Measurements from ENCODE around the gene COQ10A.

Gene COQ10A

DNA sequence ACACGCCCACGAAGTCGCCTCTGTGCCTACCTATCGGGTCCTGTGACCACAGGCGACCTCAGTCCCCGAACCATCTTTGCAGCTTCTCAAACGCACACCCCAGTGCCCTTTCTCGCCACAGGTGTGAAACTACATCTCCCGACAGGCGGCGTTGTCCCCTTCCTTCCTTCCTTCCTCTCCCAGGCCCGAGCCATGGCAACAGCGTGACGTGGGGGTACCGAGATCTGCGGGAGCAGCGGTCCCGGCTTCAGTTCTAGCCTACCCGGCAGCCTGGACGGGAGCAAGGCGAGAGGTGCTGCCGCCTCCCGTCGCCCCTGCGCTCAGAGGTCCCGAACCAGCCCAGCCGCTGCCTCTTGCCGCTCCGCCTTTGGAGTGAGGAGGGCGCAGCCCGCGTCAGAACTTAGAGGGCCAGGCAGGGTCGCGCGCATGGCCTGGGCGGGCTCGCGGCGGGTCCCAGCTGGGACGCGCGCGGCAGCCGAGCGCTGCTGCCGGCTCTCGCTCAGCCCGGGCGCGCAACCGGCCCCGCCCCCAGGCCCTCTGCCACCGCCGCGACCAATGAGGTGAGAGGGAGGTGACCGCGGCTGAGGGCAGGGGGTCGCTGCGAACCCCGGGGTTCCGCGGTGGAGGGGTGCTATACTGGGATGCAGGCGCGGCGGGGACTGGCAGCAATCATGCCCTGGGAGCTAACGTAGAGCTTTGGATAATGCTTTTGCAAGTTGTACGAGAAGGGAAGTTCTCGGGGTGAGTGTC is at the start of gene COQ10A:
TSS of gene COQ10A (plus strand) at position 250 of the 750 bp plus-strand sequence. CDS start at position 427, 177 bp downstream.
- peak; percentile 72 for DNase-seq

DNA sequence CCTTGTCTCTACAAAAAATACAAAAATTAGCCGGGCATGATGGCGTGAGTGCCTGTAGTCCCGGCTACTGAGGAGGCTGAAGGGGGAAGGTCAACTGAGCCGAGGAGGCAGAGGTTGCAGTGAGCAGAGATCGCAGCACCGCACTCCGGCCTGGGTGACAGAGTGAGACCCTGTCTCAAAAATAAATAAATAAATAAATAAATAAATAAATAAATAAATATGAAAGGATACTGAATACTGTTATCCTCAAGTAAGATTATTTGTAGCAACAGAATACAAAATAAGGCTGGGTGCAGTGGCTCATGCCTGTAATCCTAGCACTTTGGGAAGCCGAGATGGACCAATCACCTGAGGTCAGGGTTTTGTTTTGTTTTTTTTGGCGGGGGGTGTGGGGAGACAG is 46.9 kb upstream of the COQ10A start:
- no peak for DNase-seq

DNA sequence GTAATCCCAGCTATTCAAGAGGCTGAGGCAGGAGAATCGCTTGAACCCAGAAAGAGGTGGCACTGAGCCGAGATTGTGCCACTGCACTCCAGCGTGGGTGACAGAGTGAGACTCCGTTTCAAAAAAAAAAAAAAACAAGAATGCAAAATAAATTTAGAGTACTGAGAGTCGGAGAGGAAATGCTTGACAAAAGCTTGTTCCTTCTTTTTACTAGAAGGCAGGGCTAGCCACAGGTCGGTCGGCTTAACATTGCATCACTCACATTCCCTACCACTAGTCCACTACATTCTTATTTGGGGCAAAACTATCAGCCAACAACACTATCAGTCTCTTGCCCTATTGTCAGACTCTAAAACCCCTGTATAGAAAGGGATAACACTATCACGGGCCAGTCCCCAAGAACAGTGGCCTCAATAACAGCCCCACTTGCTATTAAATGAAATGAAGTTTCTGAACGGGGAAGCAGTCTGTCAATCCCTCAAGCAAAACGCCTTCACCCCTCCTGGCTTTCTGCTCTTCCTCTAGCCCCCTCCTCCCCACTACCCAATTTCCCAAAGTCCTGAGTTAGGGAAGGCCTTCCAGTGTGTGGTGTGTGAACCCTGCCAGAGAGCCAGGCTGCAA is 46.0 kb upstream of the COQ10A start:
- no peak for DNase-seq

DNA sequence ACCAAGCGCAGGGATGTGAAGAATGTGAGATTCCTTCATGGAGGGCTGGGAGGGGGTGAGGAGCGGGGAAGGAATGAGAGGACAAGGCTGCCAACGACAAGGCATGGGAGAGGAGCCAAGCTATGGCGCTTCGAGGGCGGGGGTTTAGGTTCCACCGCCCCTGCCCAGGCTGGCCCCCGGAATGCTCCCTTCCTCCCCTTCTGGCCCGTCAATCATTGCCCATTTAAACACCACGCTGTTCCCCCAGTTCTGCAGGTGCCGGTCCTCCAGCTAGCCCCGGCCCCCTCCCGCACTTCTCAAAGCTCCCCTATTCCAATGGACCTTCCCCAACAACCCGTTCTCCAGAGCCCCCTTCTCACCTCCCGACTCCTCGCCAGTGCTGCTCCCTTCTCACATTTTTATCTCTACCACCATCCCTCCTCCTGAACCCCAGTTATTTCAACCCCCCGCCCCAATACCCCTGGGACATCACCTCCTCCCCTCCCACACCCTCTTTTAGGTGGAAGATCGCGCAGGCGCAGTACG is 45.4 kb upstream of the COQ10A start:
- DNase-seq: peak; percentile 12

DNA sequence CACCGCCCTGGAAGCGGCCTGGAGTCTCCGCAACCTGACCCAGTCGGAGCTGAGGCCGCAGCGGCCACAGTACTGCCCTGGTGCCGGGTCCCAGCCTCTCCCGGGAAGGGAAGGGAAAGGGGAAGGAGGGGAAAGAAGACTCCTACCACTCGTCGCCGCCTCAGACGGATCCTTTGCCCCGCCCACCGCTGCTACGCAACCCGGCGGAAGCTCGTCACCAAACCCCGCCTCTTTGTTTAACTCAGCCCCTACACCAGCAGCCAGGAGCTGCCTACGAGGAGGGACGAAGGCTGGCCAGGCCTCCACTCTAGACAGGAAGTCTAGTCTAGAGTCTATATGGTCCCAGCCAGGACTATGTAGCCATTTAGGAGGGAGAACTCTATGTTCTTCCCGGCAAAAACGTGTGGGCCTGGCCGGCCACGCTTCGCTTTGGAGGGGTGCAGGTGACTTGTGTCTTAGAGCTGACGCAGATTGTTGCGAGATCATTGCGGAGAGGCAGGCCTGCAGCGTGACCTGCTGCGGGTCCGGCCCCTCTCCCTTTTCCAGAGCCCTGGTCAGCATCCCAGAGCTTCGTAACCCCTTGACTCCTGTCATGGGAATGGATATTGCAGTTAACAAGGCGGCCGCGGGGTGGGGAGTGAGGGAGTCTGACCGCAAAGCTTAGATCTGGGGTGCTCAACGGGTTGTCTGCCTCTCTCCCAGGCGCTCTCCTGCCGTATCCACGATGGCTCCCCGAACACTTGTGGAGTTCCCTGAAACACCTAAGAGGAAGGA is 44.8 kb upstream of the COQ10A start, which contains the start of gene RNF41:
TSS of gene RNF41 (minus strand) at position 166 of the 774 bp plus-strand sequence. CDS start 7,875 bp downstream, outside the sequence.
- DNase-seq: peak; percentile 85

DNA sequence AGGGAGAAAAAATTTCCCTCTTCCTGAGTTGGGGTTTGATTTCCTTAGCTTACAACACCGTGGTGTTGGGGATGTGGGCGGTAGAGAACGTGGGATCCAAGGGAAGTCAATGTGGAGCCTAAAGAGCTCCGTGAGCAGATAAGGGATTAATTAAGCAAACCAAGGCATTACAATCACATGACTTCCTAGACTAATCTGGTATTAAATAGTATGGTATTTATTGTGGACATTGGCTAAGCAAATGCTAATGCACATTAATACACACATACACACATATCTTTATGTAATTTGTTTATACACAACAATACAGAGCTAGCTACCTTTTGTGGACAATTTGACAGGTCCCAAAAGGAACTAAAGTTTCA is 44.2 kb upstream of the COQ10A start:
- DNase-seq: no peak

DNA sequence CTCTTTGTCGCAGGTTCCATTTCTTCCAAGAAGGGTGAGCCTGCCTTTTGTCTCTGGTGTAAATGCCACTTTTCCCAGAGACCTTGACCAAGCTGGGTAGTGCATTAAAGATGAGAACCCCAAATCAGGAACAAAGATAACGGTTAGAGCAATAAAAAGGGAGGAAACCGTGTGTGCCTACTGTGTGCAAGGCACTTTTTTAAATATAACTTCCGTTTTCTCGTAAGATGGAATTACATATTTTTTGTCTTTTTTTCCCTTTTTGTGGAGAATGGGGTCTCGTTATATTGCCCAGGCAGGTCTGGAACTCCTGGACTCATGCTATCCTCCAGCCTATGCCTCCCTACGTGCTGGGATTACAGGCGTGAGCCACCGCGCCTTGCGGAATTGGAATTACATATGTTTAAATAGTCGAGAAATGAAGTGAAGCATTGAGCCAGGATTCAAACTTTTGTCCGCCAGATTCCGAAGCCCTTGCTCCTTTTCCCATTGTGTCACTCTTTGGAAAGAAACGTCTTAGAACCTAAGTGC is 43.1 kb upstream of the COQ10A start:
- DNase-seq: no peak

DNA sequence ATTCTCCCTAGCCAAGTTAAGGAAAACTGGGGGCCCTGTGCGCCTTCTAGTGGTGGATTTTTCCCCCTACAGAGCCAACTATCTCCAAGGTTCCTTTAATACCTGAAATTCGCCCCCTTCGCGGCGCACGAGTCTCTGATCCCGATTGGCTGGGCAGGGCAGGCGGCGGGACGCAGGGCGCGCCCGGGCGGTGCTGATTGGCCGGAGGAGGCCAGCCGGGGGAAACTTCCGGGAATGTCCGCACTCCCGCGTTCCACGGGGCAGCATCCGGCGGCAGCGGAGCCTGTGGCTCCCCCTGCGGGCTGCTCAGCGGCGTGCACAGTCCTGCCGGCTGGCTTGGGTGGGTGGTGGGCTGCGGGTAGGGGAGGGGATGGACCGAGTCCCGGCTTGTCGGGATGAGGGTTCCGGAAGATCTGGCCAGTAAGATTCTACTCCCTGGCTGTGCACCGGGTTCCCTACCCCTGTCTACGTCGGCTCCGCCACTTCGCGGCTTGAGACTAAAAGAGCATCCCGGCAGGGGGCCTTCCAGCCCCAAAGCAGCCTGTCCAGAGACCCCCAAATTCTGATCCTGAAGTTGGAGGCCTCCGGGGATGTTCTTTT is 42.5 kb upstream of the COQ10A start, which contains the start of gene NABP2:
TSS of gene NABP2 (plus strand) at position 241 of the 600 bp plus-strand sequence. CDS start 515 bp downstream, outside the sequence.
- peak; percentile 87 for DNase-seq

DNA sequence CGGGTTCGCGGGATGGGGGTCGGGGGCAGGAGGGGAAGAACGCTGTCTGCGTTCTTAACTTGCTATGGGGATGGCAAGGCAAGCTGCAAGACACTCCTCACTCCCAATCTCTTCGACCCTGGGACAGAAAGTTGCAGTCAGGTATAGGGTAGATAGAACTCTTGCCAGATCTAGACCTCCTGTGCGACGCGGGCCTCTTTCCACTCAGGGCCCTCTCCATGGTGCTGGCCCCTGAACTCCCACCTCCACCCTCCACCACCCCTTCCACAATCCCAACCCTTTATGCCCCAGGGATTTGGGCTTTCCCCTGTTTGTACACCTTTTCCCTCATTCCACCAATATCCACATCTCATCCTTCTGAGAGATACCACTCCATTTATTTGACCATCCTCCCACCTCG is 41.8 kb upstream of the COQ10A start:
- DNase-seq: no peak

DNA sequence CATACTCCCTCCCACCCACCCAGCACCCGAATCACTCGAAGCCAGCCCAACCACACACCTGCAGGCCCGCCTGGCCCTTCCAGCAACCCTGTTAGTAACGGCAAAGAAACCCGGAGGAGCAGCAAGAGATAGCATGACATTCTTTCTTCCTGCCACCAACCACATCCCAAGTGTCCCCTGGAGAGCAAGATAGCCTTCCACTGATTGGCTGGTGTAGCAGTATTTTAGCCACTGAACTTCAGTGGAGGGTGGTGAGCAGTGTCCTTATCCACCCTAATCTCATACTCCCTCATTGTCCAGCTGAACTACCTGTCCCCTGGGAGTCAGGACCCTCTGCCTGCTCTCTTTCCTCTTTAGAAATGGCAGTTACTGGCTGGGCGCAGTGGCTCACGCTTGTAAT is 37.7 kb upstream of the COQ10A start:
- DNase-seq: no peak

DNA sequence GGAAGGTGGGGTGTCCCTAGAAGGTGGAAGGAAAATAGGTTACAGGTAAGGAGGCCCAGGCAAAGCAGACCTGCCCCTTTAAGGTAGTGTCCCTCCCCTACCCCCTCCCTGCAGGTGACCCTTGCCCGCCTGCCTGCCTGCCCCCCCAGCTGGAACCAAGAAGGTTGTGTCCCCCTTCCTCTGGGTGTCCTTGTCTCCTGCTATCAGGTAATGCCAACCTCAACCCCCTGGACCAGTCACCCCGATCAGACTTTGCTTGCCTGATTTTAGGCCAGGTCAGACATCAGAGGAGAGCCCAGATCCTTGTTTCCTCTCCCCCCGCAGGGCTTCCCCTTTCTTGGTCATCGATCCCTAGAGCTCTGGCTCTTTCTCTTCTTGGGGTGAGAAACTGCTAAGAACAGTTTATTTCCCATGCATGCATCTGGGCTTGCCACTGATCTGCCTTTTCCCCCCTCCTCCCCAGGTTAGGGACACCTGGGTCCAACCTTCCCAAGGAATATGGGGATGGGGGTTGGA is 36.8 kb upstream of the COQ10A start, which contains the start of gene SLC39A5:
TSS of gene SLC39A5 (plus strand) at position 136 of the 516 bp plus-strand sequence. CDS start 1,224 bp downstream, outside the sequence.
- DNase-seq: no peak

DNA sequence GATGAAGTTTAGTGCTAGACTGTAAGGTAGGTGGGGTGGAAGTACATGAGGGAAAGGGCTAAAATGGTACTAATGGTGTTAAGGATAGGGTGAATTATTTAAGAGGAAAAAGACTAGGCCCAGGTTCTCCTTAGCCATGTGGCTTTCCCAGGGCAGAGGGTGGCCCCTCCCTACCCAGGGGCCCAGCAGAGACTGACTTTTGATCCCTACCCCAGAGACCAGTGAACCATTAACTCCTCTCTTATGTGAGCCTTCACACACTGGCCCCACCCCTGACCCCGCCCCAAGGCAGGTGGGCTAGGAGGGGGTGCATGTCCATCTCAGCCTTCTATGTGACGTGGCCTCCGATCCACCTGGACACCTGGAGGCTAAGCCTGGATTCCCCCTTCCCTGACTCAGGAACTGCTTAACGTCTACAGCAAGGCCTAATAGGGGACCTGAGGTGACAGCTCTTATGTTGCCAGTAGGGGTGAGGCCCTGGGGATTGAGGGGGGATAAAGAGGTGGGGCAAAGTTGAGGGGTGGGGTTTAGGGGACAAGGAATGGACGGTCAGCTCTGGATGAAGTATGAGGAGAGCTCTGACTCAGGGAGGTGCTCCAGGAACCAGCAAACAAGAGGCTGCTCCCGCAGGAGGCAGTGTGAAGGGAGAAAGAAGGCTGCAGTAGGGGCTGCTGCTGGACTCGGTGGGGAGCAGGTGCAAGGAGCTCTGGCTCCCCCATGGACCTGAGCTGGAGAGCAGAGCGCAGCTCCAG is 36.1 kb upstream of the COQ10A start:
- no peak for DNase-seq

DNA sequence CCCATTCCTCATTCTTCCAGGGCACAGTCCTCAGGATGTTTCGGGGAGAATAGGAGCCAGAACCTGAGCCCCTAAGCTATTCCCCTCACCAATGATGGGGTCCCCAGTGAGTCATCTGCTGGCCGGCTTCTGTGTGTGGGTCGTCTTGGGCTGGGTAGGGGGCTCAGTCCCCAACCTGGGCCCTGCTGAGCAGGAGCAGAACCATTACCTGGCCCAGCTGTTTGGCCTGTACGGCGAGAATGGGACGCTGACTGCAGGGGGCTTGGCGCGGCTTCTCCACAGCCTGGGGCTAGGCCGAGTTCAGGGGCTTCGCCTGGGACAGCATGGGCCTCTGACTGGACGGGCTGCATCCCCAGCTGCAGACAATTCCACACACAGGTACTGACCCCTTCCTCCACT is 35.6 kb upstream of the COQ10A start:
- no peak for DNase-seq

DNA sequence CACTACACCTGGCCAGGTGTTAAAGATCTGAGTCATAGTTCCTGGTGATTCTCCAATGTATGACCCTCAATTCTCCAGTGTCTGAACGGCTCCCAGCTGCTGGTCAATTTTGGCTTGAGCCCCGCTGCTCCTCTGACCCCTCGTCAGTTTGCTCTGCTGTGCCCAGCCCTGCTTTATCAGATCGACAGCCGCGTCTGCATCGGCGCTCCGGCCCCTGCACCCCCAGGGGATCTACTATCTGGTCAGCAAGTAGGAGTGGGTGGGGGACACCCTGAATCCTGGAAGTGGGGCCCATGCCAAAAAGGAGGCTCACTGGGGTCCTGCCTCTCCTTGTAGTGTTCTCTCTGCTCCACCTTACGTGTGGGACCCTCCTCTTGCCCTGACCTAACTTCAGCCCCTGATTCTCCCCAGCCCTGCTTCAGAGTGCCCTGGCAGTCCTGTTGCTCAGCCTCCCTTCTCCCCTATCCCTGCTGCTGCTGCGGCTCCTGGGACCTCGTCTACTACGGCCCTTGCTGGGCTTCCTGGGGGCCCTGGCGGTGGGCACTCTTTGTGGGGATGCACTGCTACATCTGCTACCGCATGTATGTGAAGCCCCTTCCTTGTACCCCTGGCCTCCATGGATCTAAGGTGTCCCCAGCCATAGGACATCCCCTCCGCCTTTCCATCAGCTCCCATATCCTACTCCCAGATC is 31.9 kb upstream of the COQ10A start:
- DNase-seq: no peak

DNA sequence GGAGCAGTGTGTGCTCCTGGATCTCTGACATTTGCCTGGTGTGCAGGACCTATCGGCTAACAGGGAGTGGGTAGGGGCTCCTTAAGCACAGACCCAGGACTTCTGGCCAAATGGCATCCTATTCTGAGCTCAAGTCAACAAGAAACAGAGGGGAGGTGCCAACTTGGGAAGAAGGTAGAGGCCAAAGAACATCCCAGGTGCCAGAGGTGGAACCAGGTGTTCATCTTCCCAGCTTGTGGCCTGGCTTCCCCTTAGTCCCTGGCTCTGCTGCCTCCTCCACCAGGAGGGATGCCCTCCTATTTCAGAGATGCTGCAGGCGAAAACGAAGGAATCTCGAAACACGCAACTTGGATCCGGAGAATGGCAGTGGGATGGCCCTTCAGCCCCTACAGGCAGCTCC is 30.7 kb upstream of the COQ10A start:
- DNase-seq: no peak

DNA sequence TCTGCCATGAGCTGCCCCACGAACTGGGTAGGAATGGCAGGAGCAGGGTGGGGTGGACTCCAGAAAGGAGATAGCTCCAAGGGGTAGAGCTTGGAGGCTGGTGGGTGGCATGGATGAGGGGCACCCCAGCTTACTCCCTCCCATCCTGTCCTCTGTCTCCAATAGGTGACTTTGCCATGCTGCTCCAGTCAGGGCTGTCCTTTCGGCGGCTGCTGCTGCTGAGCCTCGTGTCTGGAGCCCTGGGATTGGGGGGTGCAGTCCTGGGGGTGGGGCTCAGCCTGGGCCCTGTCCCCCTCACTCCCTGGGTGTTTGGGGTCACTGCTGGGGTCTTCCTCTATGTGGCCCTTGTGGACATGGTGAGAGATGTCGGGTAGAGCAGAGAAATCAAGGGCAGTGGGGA is 29.8 kb upstream of the COQ10A start:
- DNase-seq: no peak

DNA sequence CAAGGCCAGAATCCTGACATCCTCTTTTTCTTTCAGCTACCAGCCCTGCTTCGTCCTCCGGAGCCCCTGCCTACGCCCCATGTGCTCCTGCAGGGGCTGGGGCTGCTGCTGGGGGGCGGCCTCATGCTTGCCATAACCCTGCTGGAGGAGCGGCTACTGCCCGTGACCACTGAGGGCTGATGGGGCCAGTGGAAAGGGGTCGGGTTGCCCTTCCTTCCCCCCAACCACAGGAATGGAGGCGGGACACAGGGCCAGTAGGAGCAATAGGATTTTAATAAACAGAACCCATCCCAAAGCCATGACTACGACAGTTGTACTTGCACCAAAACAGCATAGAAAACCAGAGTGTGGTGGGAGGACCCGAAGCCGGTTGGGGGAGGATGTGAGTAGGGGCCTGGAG is 29.2 kb upstream of the COQ10A start:
- DNase-seq: no peak

DNA sequence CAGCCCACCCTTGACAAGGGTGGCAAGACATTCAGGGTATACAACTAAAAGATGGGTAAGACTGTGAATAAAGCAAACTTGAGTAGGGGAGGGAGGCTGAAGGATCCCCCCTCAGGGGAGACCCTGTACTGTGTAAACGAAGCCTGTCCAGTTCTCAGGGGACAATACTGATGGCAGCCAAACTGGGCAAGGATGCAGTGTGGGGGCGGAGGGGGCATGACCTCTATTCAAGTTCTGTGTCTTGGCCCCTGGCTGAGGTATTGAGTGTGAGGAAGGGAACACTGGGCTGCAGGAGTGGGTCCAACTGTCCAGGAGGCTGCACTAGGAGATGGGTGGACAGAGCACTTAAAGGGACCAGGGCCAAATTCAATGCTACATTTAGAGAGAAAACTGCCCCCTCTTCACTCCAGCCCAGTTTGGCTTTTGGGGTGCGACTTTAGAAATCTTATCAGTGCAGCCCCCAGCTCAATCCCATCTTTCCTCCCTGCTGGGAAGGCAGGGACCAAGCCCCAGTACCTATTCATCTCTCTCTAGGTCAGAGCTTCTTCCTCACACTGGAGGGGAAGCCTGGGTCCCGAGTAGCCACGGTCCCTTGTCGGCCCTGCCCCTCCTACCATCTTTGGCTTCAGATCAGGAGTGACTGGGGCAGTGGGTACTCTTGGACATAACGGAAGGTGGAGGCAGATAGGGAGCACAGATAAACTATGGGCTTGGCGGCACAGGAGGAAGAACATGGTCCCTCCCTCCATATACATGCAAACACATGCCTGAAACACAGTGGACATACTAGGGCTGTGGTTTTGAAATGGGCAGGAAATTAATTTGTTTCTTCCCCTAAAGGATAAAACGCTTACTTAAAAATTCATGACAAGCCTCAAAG is 25.1 kb upstream of the COQ10A start:
- no peak for DNase-seq

DNA sequence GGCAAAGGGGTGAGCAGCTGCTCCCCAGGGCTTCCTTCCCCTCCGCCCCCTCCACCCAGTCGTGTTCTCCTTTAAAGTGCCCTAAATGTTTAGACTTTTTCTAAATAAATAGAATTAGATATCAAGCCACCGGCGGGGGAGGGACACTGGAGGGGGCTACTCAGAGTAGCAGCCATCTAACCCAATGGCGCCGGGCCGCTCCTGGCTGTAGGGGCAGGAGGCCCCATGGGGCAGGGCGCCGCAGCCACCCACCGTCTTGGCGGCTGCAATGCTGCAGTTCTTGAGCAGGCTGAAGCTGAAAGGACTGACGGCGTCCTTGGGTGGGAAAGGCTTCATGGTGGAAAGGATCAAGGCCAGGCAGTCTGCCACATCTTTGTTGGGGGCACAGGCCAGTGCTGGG is 23.8 kb upstream of the COQ10A start:
- no peak for DNase-seq

DNA sequence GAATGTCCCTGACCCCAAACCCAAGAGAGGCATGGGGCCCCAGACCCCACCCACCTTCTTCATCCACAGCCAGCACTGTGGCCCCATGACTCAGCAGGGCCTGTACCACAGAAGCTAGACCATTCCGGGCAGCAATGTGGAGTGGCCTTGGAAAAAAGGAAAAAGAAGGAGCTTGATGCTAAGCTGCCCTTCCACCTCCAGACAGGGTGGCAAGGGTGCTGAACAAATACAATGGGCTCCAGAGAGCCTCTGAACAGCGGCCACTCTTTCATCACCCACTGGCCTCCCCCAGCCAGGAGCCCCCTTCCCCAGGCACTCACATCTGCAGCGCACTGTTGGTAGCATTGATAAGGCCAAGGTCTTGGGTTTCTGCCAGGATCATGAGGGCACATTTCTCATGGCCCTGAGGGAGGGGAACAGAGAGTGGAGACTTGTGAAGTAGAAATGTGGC is 23.0 kb upstream of the COQ10A start:
- DNase-seq: no peak

Data from DMS79 treated with DMSO at 0.1 percent for 48 hours (cell line).